Lower leg skin (tissue), 4 donors: ENCODE results near the gene CEACAM6. TPM values are rescaled to one million over a fixed set of nuclear protein-coding genes. Genes with fewer than 3 reads are reported as not detected.

Experiments used
- DNase-seq, 2 donors: peaks; one replicate each; pipeline ENCODE4 v3.0.0-alpha.2; 2019; ENCODE audit warnings: low spot score in 2 of 2
- H3K4me3 ChIP-seq: fragments of 200-600 bp; sonication (generic); 2 replicates; pipeline ENCODE4 v1.5.1; 2017; ENCODE audit warnings: mild to moderate bottlenecking, low read depth; ENCODE audit not compliant: poor library complexity, severe bottlenecking
- POLR2A ChIP-seq, 2 donors: fragments of 450-650 bp; IDR thresholded peaks; one replicate each; pipeline ENCODE4 v1.6.1; 2016 to 2017; ENCODE audit warnings: antibody characterized with exemption in 2 of 2, mild to moderate bottlenecking in 1 of 2, moderate library complexity in 1 of 2
- WGBS, 2 donors: methylation state at CpG; one replicate each; pipeline ENCODE4 v1.1.5; 2018; 5-methylcytosine and 5-hydroxymethylcytosine counted together
- intact Hi-C: fragments of 100-400 bp; cut with DNase I; formaldehyde crosslinking; loops from one replicate; pipeline ENCODE4 v1.15.0; 2023; ENCODE audit warnings: low total_unique reads
- total RNA-seq, 4 donors: library from RNA; depleted of rRNA; stranded (reverse); fragments of >200 nt; gene quantifications; one replicate each; pipeline ENCODE4 v1.1.0, GENCODE V29; 2016
- TF ChIP-seq, protein P1 (sequence below), 3 donors: fragments of 450-650 bp; IDR thresholded peaks; one replicate each; pipeline ENCODE4 v1.5.1; 2016; ENCODE audit warnings: antibody characterized with exemption in 3 of 3, mild to moderate bottlenecking in 3 of 3, moderate library complexity in 2 of 3

The CEACAM6 gene
- total RNA-seq, 4 donors from 2014 or later: 2.6 to 23.1 (median 14.5) TPM

DNA sequence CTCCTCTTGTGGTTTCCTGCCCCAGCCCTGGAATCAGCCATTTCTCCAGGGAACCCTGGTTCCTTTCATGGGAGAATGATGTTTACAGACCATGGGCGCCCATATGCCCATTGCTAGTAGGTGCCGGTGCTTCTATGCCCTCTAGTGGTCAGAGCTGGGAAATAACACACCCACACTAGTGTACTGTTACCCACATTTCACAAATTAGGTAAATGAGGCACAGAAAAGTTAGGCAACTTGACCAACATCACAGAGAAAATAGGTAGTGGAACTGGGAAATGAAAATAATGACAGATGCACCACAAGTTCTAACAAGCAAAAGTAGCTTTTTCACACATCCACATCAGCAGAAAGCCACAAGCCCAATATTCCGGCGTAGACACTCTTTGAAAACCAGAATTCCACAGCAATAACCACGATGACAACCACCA is 39.7 kb downstream of the CEACAM6 start:
- TF ChIP-seq, protein P1, sequence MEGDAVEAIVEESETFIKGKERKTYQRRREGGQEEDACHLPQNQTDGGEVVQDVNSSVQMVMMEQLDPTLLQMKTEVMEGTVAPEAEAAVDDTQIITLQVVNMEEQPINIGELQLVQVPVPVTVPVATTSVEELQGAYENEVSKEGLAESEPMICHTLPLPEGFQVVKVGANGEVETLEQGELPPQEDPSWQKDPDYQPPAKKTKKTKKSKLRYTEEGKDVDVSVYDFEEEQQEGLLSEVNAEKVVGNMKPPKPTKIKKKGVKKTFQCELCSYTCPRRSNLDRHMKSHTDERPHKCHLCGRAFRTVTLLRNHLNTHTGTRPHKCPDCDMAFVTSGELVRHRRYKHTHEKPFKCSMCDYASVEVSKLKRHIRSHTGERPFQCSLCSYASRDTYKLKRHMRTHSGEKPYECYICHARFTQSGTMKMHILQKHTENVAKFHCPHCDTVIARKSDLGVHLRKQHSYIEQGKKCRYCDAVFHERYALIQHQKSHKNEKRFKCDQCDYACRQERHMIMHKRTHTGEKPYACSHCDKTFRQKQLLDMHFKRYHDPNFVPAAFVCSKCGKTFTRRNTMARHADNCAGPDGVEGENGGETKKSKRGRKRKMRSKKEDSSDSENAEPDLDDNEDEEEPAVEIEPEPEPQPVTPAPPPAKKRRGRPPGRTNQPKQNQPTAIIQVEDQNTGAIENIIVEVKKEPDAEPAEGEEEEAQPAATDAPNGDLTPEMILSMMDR (IDR thresholded peaks at IDR 0.05): no peak
- no peak for TF ChIP-seq POLR2A (IDR thresholded peaks at IDR 0.05)
- intact Hi-C loops: no loop called here
- no peak for DNase-seq
- no peak overlapping the region for H3K4me3 ChIP-seq
- WGBS, 2 donors: 35 to 41% methylated on average over 5 of the region's 5 CpGs

DNA sequence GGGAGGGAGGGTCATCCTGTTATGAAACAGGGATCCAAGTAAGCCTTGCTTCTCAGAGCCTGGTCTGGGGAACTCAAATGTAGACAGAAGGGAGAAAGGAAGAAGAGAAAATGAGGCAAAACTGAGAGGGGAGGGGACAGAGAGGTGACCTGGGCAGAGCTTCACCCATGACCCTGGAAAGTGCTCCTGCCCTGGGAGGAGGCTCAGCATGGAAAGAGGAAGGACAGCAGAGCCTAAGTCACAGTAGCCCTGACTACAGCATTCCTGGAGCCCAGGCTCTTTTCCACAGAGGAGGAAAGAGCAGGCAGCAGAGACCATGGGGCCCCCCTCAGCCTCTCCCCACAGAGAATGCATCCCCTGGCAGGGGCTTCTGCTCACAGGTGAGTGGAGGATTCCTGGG is 41.0 kb downstream of the CEACAM6 start, which contains the start of gene CEACAM3:
CEACAM3 (plus strand) TSS at position 226 of the 400 bp plus-strand sequence; CDS start at position 317, 91 bp downstream.
- intact Hi-C loops: no loop called here
- DNase-seq: no peak
- TF ChIP-seq, protein P1 (IDR thresholded peaks at IDR 0.05): no peak
- no peak for TF ChIP-seq POLR2A (IDR thresholded peaks at IDR 0.05)
- H3K4me3 ChIP-seq: no peak within 1 kb of the TSS

DNA sequence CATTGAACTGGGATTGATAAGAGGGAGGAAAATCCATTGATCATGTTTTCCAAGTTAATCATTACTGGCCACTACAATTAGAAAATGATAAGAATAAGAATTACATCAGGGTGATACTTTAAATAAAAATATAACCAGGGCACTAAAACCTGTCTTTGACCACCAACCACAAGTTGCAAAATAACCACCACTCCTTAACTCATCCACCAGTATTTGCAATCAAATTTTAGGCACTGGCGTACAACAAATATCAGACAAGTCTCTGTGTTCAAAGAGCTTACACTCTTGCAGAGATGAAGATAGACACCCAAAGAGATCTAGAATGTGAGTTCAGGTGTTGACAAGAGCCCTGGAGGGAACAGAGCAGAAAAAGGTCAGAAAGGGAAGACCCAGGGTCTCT is 41.6 kb downstream of the CEACAM6 start:
- TF ChIP-seq, protein P1 (IDR thresholded peaks at IDR 0.05): no peak
- no peak for TF ChIP-seq POLR2A (IDR thresholded peaks at IDR 0.05)
- no peak overlapping the region for H3K4me3 ChIP-seq
- DNase-seq: no peak
- intact Hi-C loops: no loop called here
- 86 to 89% methylated on average over 1 of the region's 1 CpG for WGBS, 2 donors

DNA sequence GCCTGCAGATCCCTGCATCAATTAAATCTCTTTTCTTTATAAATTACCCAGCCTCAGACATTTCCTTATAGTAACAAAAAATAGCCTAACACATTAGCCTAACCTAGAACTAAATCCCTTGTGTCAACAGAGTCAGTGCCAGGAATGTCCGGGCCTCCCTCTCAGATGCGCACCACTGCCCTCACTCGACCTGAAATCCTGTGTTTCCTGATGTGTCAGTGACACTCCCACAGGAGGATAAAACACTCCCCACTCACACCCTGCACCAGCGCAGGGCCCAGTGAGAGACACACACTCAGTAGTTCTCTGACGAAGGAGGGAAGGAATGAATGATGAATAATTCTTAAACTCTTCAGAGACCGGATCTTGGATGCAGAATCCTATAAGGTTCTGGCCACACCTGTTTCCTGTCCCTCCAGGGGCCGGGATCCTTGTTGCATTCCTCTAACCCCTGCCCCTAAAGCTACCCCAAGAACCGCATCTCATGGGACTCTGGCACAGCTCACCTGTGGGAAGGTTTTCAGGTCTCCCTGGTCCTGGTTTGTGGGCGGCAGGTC is 44.2 kb downstream of the CEACAM6 start:
- no peak overlapping the region for H3K4me3 ChIP-seq
- no peak for DNase-seq
- WGBS, 2 donors: 59 to 67% methylated on average over 9 of the region's 9 CpGs
- intact Hi-C loops: no loop called here
- no peak for TF ChIP-seq POLR2A (IDR thresholded peaks at IDR 0.05)
- TF ChIP-seq, protein P1 (IDR thresholded peaks at IDR 0.05): no peak

DNA sequence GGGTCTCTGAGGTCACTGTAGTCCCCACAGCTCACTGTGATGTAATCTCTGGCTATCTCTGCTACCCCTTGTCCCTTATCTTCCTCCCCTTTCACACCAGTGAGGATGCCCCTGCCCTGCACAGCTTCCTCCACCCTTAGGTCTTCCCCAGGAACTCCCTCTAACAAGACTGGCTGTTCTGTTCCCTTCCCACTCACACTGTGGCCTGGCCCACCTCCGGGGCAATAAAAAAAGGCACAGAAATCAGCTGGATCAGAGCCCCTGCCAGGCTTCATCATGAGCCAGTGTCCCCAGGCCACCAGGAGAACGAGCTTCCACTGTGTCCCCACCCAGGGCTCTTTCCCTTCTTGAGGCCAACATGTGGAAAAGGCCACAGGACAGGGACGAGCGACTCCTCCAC is 45.7 kb downstream of the CEACAM6 start:
- no peak for TF ChIP-seq POLR2A (IDR thresholded peaks at IDR 0.05)
- TF ChIP-seq, protein P1 (IDR thresholded peaks at IDR 0.05): no peak
- intact Hi-C loops: no loop called here
- WGBS, 2 donors: 61 to 68% methylated on average over 4 of the region's 4 CpGs

DNA sequence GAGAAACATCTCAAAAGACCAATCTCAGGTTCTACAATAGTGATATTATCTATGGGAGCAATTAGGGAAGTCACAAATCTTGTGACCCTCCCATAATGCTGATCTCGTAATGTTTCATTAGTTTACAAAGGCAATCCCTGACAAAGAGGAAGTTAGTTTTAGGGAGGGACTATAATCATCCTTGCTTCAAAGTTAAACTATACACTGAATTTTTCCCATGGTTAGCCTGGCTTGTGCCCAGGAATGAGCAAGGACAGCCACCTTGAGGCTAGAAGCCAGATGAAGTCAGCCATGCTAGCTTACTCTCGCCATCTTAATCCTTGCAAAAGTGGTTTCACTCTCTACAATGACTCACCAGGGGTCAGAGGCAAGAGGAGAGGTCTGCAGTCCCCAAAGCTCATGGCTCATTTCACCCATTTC is 46.5 kb downstream of the CEACAM6 start:
- H3K4me3 ChIP-seq: no peak overlapping the region
- intact Hi-C loops: no loop called here
- no peak for DNase-seq
- TF ChIP-seq POLR2A (IDR thresholded peaks at IDR 0.05): no peak
- TF ChIP-seq, protein P1 (IDR thresholded peaks at IDR 0.05): no peak
- WGBS, 2 donors: 54 to 59% methylated on average over 2 of the region's 2 CpGs

More for the DNA sequence above, 45.7 kb downstream of the CEACAM6 start:
- no peak overlapping the region for H3K4me3 ChIP-seq
- peak in 1 of 2 donors; percentile 40 for DNase-seq
